Left ventricle myocardium inferior (tissue), 1 donor: ENCODE data around the gene INTS12. TPM values are rescaled to one million over a fixed set of nuclear protein-coding genes. Genes with fewer than 3 reads are reported as not detected.

ENCODE experiments used
- DNase-seq: peaks from one replicate; pipeline ENCODE4 v3.0.0-alpha.2; 2020
- H3K27ac ChIP-seq: fragments of 200-600 bp; replicated peaks from 2 replicates; pipeline ENCODE4 v1.8.0; 2021
- H3K27me3 ChIP-seq: fragments of 200-600 bp; 2 replicates; pipeline ENCODE4 v1.8.0; 2021; ENCODE audit warnings: low read depth
- H3K36me3 ChIP-seq: fragments of 200-600 bp; 2 replicates; pipeline ENCODE4 v1.8.0; 2021
- H3K4me1 ChIP-seq: fragments of 200-600 bp; 2 replicates; pipeline ENCODE4 v1.8.0; 2021
- H3K4me3 ChIP-seq: fragments of 200-600 bp; 2 replicates; pipeline ENCODE4 v1.8.0; 2021; ENCODE audit warnings: mild to moderate bottlenecking, moderate library complexity
- H3K9me3 ChIP-seq: fragments of 200-600 bp; replicated peaks from 2 replicates; pipeline ENCODE4 v1.8.0; 2021
- CTCF ChIP-seq: fragments of 200-600 bp; IDR thresholded peaks from 2 replicates; pipeline ENCODE4 v1.8.0; 2021; ENCODE audit warnings: antibody characterized with exemption, mild to moderate bottlenecking, borderline replicate concordance
- intact Hi-C: fragments of 100-400 bp; cut with micrococcal nuclease; formaldehyde crosslinking; loops from one replicate; pipeline ENCODE4 v1.11.0; 2022
- long read RNA-seq: library from polyadenylated mRNA; unstranded; transcript quantifications from one replicate; pipeline ENCODE4 v2.0.0, GENCODE V29; 2021
- total RNA-seq: library from RNA; stranded (reverse); fragmentation: NEBNext Ultra II Directional; extraction: Animal tissue kit (Norgen Biotek cat#: 25700); gene quantifications from one replicate; pipeline ENCODE4 v1.2.1, GENCODE V29; 2021
- donor health status: DM: no; HTN: yes; CAD: no; lungs with severe emphysema.

INTS12 gene
- total RNA-seq: 20.6 TPM
- long read RNA-seq, transcript INTS12-206 (7 exons, 1,975 nt): major isoform, 11 of 33 reads
- long read RNA-seq, transcript INTS12-201 (8 exons, 1,710 nt): minor isoform, 9 of 33 reads
- long read RNA-seq, partial matches to known transcripts: 4 of 33 reads
- long read RNA-seq, other reads (novel, unspliced or antisense): 9 of 33 reads

- TF ChIP-seq CTCF: no peak
- intact Hi-C loops: no loop called here
- no peaks in the 10 kb centered on the region for H3K36me3 ChIP-seq
- H3K4me3 ChIP-seq: peak within 1 kb of the TSS; percentile 88
- H3K27ac ChIP-seq: peak within 1 kb of the TSS; percentile 89
- DNase-seq: peak; percentile 90
- H3K4me1 ChIP-seq: peaks cover 42% of the 10 kb centered on the region
- H3K27me3 ChIP-seq: no peaks in the 10 kb centered on the region
- H3K9me3 ChIP-seq: no peaks in the 10 kb centered on the region
Observed at GRCh38 chr4:105708181-105709080, at the start of gene INTS12, which contains the start of gene GSTCD. Gene INTS12 (minus strand): TSS chr4:105708689. CDS start chr4:105700005, 8,684 bp downstream. Gene GSTCD (plus strand): TSS chr4:105708784. CDS start chr4:105717614, 8,830 bp downstream.

- intact Hi-C loops: no loop called here
- Histone ChIP-seq H3K4me3 (no peak overlapping the region), H3K4me1 (no peaks in the 10 kb centered on the region), H3K9me3 (no peaks in the 10 kb centered on the region), H3K27me3 (no peaks in the 10 kb centered on the region), H3K36me3 (no peaks in the 10 kb centered on the region), H3K27ac (no peak overlapping the region)
- no peak for TF ChIP-seq CTCF
- DNase-seq: no peak
Observed at GRCh38 chr4:105755375-105755774, 46.9 kb upstream of the INTS12 start.

- Histone ChIP-seq H3K4me1 (no peaks in the 10 kb centered on the region), H3K27ac (no peak overlapping the region), H3K9me3 (no peaks in the 10 kb centered on the region), H3K36me3 (no peaks in the 10 kb centered on the region), H3K27me3 (no peaks in the 10 kb centered on the region), H3K4me3 (no peak overlapping the region)
- no peak for TF ChIP-seq CTCF
- DNase-seq: no peak
- intact Hi-C loops: no loop called here
Observed at GRCh38 chr4:105753361-105753760, 44.9 kb upstream of the INTS12 start.

GRCh38 chr4:105751718-105752299 is 43.3 kb upstream of the INTS12 start:
- H3K27me3 ChIP-seq: no peaks in the 10 kb centered on the region
- TF ChIP-seq CTCF: no peak
- no peaks in the 10 kb centered on the region for H3K4me1 ChIP-seq
- H3K27ac ChIP-seq: no peak overlapping the region
- no peaks in the 10 kb centered on the region for H3K36me3 ChIP-seq
- intact Hi-C loops: no loop called here
- DNase-seq: no peak
- no peak overlapping the region for H3K4me3 ChIP-seq
- no peaks in the 10 kb centered on the region for H3K9me3 ChIP-seq

- intact Hi-C loops: no loop called here
- no peaks in the 10 kb centered on the region for H3K9me3 ChIP-seq
- H3K27me3 ChIP-seq: no peaks in the 10 kb centered on the region
- no peak for TF ChIP-seq CTCF
- no peak for DNase-seq
- H3K4me1 ChIP-seq: no peaks in the 10 kb centered on the region
- H3K27ac ChIP-seq: no peak overlapping the region
- H3K4me3 ChIP-seq: no peak overlapping the region
- H3K36me3 ChIP-seq: no peaks in the 10 kb centered on the region
Observed at GRCh38 chr4:105748222-105748621, 39.7 kb upstream of the INTS12 start.
